Activated naive CD4-positive, alpha-beta T cell treated with anti-CD3 and anti-CD28 coated beads for 36 hours (primary cell): ENCODE measurements around the gene ZNF827. TPM values are rescaled to one million over a fixed set of nuclear protein-coding genes. Genes with fewer than 3 reads are reported as not detected.

ENCODE experiments used
- CTCF ChIA-PET: fragments of 350-600 bp; sonication (Branson Sonifier 250); formaldehyde crosslinking; loops from one replicate; lab custom pipeline; 2021; ENCODE audit warnings: antibody characterized with exemption; lab: Charles Lee
- DNase-seq: peaks from one replicate; pipeline ENCODE4 v3.0.0-alpha.2; 2020
- H3K27ac Mint-ChIP-seq: one replicate; pipeline ENCODE4 v1.8.0; 2021; ENCODE audit warnings: mild to moderate bottlenecking, mixed read lengths
- H3K27me3 Mint-ChIP-seq: one replicate; pipeline ENCODE4 v1.8.0; 2021; ENCODE audit warnings: low read depth, mixed read lengths
- H3K36me3 Mint-ChIP-seq: one replicate; pipeline ENCODE4 v1.8.0; 2021; ENCODE audit warnings: low read depth, mixed read lengths
- H3K4me1 Mint-ChIP-seq: one replicate; pipeline ENCODE4 v1.8.0; 2021; ENCODE audit warnings: low read depth, mixed read lengths
- H3K4me3 Mint-ChIP-seq: one replicate; pipeline ENCODE4 v1.8.0; 2021; ENCODE audit warnings: mild to moderate bottlenecking, moderate library complexity, mixed read lengths
- H3K9me3 Mint-ChIP-seq: one replicate; pipeline ENCODE4 v1.8.0; 2021; ENCODE audit warnings: mixed read lengths
- intact Hi-C: fragments of 100-400 bp; cut with micrococcal nuclease; formaldehyde crosslinking; loops from one replicate; pipeline ENCODE4 v1.15.1; 2023
- total RNA-seq, 2 experiments: library from RNA; stranded (reverse); gene quantifications; one replicate each; pipeline ENCODE4 v1.2.3, GENCODE V29; 2021

The ZNF827 gene
- total RNA-seq, 2 experiments from 2014 or later, result 15.6 to 17.5 TPM

DNA sequence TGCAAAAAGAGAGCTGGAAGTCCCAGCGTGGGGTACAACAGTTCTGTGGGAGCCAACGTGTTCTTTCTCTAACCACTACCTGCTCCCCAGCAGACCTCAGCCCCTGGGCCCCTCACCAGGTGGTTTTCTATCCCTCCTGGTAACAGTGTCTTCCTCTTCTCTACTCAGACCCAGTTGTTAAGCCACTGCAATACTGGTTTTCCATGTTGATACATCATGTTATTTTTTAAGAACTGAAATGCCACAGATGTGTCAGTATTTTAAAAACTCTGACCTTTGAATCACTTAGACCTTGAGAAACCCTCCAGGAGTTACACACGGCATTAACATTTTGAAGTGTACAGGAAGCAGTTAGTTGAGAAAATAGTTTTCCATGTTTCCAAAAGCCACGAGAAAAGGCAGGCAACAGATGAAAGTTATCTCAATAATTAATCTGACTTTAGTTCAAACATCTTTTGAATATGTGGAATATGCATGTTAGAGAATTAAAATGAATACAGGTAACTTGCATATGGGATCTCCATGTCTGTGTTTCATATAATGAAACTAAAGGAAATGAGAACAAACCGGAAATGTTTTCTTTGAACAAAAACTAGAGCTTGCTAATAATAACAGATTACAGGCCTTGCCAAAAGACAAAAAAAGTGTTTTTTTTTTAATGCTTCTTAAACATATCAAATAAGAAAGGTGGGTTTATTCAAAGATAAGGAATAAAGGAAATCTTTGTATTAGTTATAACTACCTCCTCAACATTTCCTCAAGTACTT lies 108.8 kb downstream of the ZNF827 start:
- H3K27ac Mint-ChIP-seq, result peak overlapping the region; percentile 13
- H3K9me3 Mint-ChIP-seq, result no peaks in the 10 kb centered on the region
- intact Hi-C loops, result loop anchor here (1.0 to 5.0 kb wide), 6 partner anchors 22 to 622 kb away; partner anchors contain the start of genes MMAA and ZNF827
- CTCF ChIA-PET, result interaction anchor here (0.6 to 1.4 kb wide), 3 partner anchors 23 to 250 kb away, joined by 3 to 5 read pairs (median 5); no protein-coding TSS in a partner anchor
- no peaks in the 10 kb centered on the region for H3K27me3 Mint-ChIP-seq
- peaks cover 41% of the 10 kb centered on the region for H3K4me1 Mint-ChIP-seq
- peaks cover 30% of the 10 kb centered on the region for H3K36me3 Mint-ChIP-seq
- peak; percentile 33 for DNase-seq
- H3K4me3 Mint-ChIP-seq, result peak overlapping the region; percentile 23

DNA sequence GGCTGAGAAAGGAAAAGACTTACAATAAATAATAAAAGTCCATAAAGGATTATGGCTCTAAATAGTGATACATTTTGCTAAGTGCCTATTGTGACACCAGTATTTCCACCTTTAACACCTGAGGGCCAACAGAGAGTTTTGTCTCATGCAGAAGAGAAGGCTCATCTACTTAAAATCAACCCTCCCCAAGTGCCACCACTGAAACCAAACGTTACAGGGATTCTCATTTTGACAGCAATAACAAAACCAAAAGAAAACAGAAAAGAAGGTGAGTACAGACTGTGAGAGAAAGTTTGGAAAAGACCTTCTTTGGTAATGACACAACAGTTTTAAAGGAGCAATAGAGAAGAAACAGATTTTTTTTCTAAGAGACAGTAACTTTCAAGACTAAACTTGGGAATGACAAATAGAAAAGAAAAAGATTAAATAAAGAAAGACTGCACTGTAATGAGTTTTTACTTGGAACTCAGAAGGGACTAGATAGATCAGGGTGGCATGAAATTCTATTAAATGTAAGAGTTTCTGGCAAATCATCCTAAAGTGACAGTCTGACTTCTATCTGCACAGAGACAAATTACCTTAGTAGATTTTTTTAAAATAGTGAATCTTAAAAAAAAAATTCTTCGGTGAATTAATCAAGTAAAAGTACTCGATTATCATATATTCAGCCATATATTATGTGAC lies 109.7 kb downstream of the ZNF827 start:
- Mint-ChIP-seq H3K9me3 (no peaks in the 10 kb centered on the region), H3K4me1 (peaks cover 41% of the 10 kb centered on the region), H3K27me3 (no peaks in the 10 kb centered on the region), H3K36me3 (peaks cover 30% of the 10 kb centered on the region), H3K27ac (peak overlapping the region; percentile 26), H3K4me3 (no peak overlapping the region)
- intact Hi-C loops, result loop anchor here (1.0 to 5.0 kb wide), 6 partner anchors 21 to 623 kb away; partner anchors contain the start of genes MMAA and ZNF827
- DNase-seq, result peak; percentile 66
- CTCF ChIA-PET, result interaction anchor here (1.1 to 1.4 kb wide), 2 partner anchors 11 to 22 kb away, joined by 3 to 5 read pairs; no protein-coding TSS in a partner anchor

DNA sequence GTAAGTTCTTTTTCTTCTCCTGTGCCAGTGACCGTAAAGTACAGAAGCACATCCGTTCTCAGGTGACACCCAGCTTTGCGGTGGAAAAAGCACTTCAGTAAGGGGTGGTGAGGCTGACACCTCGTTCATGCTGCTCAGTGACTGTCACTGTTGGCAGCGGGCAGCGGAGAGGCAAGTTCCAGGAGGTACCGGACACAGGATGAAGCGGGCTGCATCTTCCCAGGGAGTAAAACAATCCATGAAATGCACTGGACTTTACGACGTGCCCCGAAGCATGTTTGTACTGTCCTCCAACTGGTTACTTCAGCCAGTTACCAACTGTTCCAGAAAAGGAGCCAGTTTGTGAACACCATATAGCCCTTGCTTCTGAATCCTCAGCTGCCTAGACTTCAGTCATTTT lies 110.7 kb downstream of the ZNF827 start:
- Mint-ChIP-seq H3K27ac (no peak overlapping the region), H3K36me3 (peaks cover 33% of the 10 kb centered on the region), H3K9me3 (no peaks in the 10 kb centered on the region), H3K4me3 (no peak overlapping the region), H3K27me3 (no peaks in the 10 kb centered on the region), H3K4me1 (peaks cover 41% of the 10 kb centered on the region)
- CTCF ChIA-PET, result interaction anchor here (1.1 to 1.2 kb wide), 3 partner anchors 10 to 19 kb away, joined by 3 read pairs; no protein-coding TSS in a partner anchor
- DNase-seq, result no peak
- intact Hi-C loops, result loop anchor here (2.0 to 5.0 kb wide), 3 partner anchors 111 to 624 kb away; partner anchors contain the start of gene ZNF827

- peaks cover 25% of the 10 kb centered on the region for H3K4me1 Mint-ChIP-seq
Observed at GRCh38 chr4:145825255-145825654, 113.4 kb downstream of the ZNF827 start.

GRCh38 chr4:145824463-145824862 lies 114.2 kb downstream of the ZNF827 start:
- no peaks in the 10 kb centered on the region for H3K9me3 Mint-ChIP-seq
- H3K4me1 Mint-ChIP-seq, result peaks cover 17% of the 10 kb centered on the region
- intact Hi-C loops, result no loop called here
- H3K4me3 Mint-ChIP-seq, result no peak overlapping the region
- no peaks in the 10 kb centered on the region for H3K27me3 Mint-ChIP-seq
- CTCF ChIA-PET, result no interaction called here
- DNase-seq, result no peak
- peaks cover 50% of the 10 kb centered on the region for H3K36me3 Mint-ChIP-seq
- H3K27ac Mint-ChIP-seq, result no peak overlapping the region

More at GRCh38 chr4:145825255-145825654, 113.4 kb downstream of the ZNF827 start:
- Mint-ChIP-seq H3K27me3 (no peaks in the 10 kb centered on the region), H3K27ac (no peak overlapping the region), H3K36me3 (peaks cover 45% of the 10 kb centered on the region), H3K4me3 (no peak overlapping the region), H3K9me3 (no peaks in the 10 kb centered on the region)
- CTCF ChIA-PET, result interaction anchor here (0.5 kb wide), 1 partner anchor 14 kb away, joined by 4 read pairs; no protein-coding TSS in a partner anchor
- DNase-seq, result no peak
- intact Hi-C loops, result loop anchor here (5.0 kb wide), 2 partner anchors 338 to 627 kb away; no protein-coding TSS in a partner anchor

GRCh38 chr4:145823743-145824142 lies 114.9 kb downstream of the ZNF827 start:
- DNase-seq, result no peak
- CTCF ChIA-PET, result interaction anchor here (1.1 kb wide), 1 partner anchor 18 kb away, joined by 3 read pairs; no protein-coding TSS in a partner anchor
- intact Hi-C loops, result no loop called here
- no peaks in the 10 kb centered on the region for H3K9me3 Mint-ChIP-seq
- H3K4me3 Mint-ChIP-seq, result no peak overlapping the region
- no peak overlapping the region for H3K27ac Mint-ChIP-seq
- H3K36me3 Mint-ChIP-seq, result peaks cover 50% of the 10 kb centered on the region
- no peaks in the 10 kb centered on the region for H3K27me3 Mint-ChIP-seq
- H3K4me1 Mint-ChIP-seq, result peaks cover 10% of the 10 kb centered on the region

GRCh38 chr4:145822581-145822980 lies 116.0 kb downstream of the ZNF827 start:
- no peaks in the 10 kb centered on the region for H3K9me3 Mint-ChIP-seq
- H3K36me3 Mint-ChIP-seq, result peaks cover 53% of the 10 kb centered on the region
- H3K27ac Mint-ChIP-seq, result no peak overlapping the region
- no peak for DNase-seq
- H3K4me3 Mint-ChIP-seq, result no peak overlapping the region
- peaks cover under 1% of the 10 kb centered on the region for H3K4me1 Mint-ChIP-seq
- CTCF ChIA-PET, result interaction anchor here (1.1 kb wide), 1 partner anchor 19 kb away, joined by 3 read pairs; no protein-coding TSS in a partner anchor
- intact Hi-C loops, result no loop called here
- no peaks in the 10 kb centered on the region for H3K27me3 Mint-ChIP-seq

DNA sequence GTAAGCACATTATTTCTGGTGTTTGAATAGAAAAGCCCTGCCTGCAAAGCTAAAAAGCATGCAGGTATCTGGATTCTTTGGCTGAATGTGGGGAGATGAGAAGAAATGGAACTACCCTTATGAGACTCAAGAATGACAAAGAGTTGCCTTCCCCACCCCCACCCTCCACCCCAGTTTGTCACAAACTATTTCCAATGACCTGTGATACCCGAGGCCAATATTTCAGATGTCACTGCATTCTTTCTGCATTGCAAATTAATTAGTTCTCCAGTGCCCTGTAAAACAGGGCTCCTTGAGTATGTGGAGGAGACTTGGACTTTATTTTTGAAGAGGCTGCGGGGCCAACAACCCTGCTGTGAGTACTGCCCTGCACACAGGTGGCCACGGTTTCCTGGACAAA lies 116.4 kb downstream of the ZNF827 start:
- H3K9me3 Mint-ChIP-seq, result no peaks in the 10 kb centered on the region

GRCh38 chr4:145821766-145822165 lies 116.9 kb downstream of the ZNF827 start:
- H3K9me3 Mint-ChIP-seq, result no peaks in the 10 kb centered on the region
- CTCF ChIA-PET, result no interaction called here
- intact Hi-C loops, result no loop called here
- peaks cover 58% of the 10 kb centered on the region for H3K36me3 Mint-ChIP-seq
- H3K27ac Mint-ChIP-seq, result no peak overlapping the region
- H3K4me1 Mint-ChIP-seq, result no peaks in the 10 kb centered on the region
- no peaks in the 10 kb centered on the region for H3K27me3 Mint-ChIP-seq
- no peak for DNase-seq
- no peak overlapping the region for H3K4me3 Mint-ChIP-seq

More for the DNA sequence above, 116.4 kb downstream of the ZNF827 start:
- intact Hi-C loops, result no loop called here
- Mint-ChIP-seq H3K4me1 (no peaks in the 10 kb centered on the region), H3K27me3 (no peaks in the 10 kb centered on the region), H3K4me3 (no peak overlapping the region), H3K27ac (no peak overlapping the region), H3K36me3 (peaks cover 56% of the 10 kb centered on the region)
- no peak for DNase-seq
- CTCF ChIA-PET, result no interaction called here

GRCh38 chr4:145820407-145820806 lies 118.2 kb downstream of the ZNF827 start:
- intact Hi-C loops, result no loop called here
- Mint-ChIP-seq H3K4me1 (peaks cover 3% of the 10 kb centered on the region), H3K27me3 (no peaks in the 10 kb centered on the region), H3K4me3 (no peak overlapping the region), H3K36me3 (peaks cover 61% of the 10 kb centered on the region), H3K27ac (no peak overlapping the region), H3K9me3 (no peaks in the 10 kb centered on the region)
- no peak for DNase-seq
- CTCF ChIA-PET, result interaction anchor here (1.1 kb wide), 1 partner anchor 9 kb away, joined by 3 read pairs; no protein-coding TSS in a partner anchor

GRCh38 chr4:145819853-145820181 lies 118.8 kb downstream of the ZNF827 start:
- CTCF ChIA-PET, result interaction anchor here (1.1 kb wide), 1 partner anchor 8 kb away, joined by 3 read pairs; no protein-coding TSS in a partner anchor
- Mint-ChIP-seq H3K4me3 (no peak overlapping the region), H3K4me1 (peaks cover 9% of the 10 kb centered on the region), H3K27ac (no peak overlapping the region), H3K9me3 (no peaks in the 10 kb centered on the region), H3K27me3 (no peaks in the 10 kb centered on the region), H3K36me3 (peaks cover 61% of the 10 kb centered on the region)
- intact Hi-C loops, result no loop called here
- DNase-seq, result no peak
